Ureter (tissue), 1 donor: ENCODE measurements around the gene LRFN2. TPM values are rescaled to one million over a fixed set of nuclear protein-coding genes. Genes with fewer than 3 reads are reported as not detected.

ENCODE experiments used
- DNase-seq: peaks from one replicate; pipeline ENCODE4 v3.0.0-alpha.2; 2020; ENCODE audit warnings: low spot score
- total RNA-seq: library from RNA; stranded (reverse); gene quantifications from one replicate; pipeline ENCODE4 v1.2.4, GENCODE V29; 2023
- donor health status: DM: yes; HTN: yes; CAD: no.

LRFN2 gene
- total RNA-seq, 1 donor from 2014 or later, result 0.34 TPM

GRCh38 chr6:40378725-40379074, 208.5 kb downstream of the LRFN2 start:
- DNase-seq, result no peak

DNA sequence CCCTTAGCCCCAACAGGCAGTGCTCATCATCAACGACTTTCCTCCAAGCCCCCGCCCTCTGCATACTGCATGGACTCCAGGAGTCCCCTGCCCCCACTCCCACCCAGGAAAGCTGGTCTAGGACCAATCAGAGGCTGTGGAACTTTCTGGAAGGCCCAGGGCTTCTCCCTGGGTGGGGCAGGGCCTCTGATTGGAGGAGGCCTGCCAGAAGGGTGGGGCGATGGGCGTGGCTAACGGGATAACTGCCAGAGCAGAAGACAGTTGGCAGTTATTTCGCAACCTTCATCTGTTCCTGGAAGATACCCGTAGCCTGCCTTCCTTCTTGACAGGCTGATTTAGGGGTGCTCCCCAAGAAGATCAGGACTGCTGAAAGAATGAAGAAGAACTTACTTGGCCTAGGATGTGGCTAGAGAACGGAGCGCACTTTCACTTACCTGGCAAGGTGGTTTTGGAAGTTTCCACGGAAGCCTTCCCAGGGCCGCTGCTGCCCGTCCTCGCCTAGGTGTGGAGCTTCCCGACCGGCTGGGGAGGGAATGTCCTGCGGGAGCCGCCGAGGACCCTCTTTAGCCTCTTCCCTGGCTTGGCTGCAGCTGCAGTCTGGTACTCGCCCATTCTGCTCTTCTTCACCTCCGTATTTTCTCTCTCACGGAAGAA, 209.0 kb downstream of the LRFN2 start:
- peak; percentile 29 for DNase-seq

GRCh38 chr6:40377173-40377806, 209.9 kb downstream of the LRFN2 start:
- DNase-seq, result no peak

DNA sequence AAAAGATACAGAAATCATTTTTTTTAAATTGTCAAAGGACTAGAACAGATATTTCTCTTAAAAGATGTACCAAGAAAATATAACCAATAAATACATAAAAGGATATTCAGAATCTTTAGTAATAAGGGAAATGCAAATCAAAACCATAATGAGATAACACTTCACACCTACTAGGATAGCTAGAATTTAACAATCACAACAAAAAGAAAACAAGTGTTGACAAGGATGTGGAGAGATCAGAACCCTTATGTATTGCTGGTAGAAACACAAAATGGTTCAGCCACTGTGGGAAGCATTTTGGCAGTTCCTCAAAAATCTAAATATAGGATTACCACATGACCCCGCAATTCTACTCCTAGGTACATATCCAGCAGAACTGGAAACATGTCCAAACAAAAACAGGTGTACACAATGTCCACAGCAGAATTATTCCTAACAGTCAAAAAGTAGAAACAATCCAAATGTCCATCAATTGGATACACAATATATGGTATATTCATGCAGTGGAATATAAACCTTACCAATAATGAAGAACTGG, 211.0 kb downstream of the LRFN2 start:
- no peak for DNase-seq

DNA sequence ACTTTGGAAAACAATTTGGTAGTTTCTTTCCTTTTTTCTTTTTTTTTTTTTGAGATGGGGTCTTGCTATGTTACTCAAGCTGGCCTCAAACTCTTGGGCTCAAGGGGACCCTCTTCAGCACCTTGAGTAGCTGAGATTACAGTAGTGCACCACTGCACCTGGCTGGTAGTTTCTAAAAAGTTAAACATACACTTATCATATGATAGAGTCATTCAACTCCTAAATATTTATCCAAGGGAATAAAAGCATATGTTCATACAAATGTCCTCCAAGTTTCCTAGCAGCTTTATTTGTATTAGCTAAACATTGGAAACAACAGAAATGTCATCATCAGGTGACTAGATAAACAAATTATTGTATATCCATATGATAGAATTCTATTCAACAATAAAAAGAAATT, 213.9 kb downstream of the LRFN2 start:
- DNase-seq, result no peak

DNA sequence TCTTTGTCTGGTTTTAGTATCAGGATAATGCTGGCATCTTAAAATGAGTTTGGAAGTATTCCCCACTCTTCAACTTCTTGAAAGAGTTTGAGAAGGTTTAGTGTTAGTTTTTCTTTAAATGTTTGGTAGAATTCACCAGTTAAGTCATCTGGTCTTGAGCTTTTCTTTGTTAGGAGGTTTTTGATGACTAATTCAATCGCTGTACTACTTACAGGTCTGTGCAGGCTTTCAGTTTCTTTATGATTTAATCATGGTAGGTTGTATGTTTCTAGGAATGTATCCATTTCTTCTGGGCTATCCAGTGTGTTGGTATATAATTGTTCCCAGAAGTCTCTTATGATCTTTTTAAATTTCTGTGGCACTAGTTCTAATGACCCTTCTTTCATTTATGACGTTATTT, 215.5 kb downstream of the LRFN2 start:
- DNase-seq, result no peak

GRCh38 chr6:40371095-40371494, 216.1 kb downstream of the LRFN2 start:
- DNase-seq, result no peak

DNA sequence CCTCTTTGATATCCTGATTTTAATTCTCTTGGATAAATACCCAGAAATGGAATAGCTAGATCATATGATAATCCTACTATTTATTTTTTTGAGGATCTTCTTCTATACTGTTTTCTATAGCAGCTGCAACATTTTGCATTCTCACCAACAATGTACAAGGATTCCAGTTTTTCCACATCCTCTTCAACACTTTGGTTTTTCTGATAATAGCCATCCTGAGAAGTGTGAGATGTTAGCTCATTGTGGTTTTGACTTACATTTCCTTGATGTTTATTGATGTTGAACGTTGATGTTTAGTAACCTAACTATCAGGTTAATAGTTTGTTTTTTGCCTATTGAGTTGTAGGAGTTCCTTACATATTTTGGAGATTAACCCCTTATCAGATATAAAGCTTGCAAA, 217.3 kb downstream of the LRFN2 start:
- no peak for DNase-seq

GRCh38 chr6:40369042-40369441, 218.1 kb downstream of the LRFN2 start:
- DNase-seq, result no peak

- DNase-seq, result no peak
These were observed 224.3 kb downstream of the LRFN2 start for GRCh38 chr6:40362859-40363258.

DNA sequence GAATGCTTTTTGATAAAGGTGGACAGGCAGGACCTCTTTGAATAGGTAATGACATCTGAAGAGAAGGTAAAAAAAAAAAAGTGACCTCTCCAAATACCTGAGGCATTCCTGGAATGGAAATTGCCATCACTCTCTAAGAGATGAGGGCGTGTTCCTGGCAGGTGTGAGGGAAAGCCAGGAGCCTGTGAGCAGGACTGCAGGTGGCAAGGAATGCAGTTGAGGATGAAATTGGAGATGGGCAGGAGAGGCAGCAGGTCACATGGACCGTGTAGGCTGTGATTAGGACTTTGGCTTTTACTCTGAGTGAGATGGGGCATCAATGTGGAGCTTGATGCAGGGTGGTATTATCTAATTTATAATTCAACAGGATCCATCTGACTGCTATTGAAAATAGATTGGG, 227.4 kb downstream of the LRFN2 start:
- DNase-seq, result no peak

- DNase-seq, result peak; percentile 27
These were observed 228.4 kb downstream of the LRFN2 start for GRCh38 chr6:40358473-40359460.

- peak; percentile 20 for DNase-seq
These were observed 230.8 kb downstream of the LRFN2 start for GRCh38 chr6:40356242-40356910.

- peak; percentile 29 for DNase-seq
These were observed 231.6 kb downstream of the LRFN2 start for GRCh38 chr6:40355532-40355931.

DNA sequence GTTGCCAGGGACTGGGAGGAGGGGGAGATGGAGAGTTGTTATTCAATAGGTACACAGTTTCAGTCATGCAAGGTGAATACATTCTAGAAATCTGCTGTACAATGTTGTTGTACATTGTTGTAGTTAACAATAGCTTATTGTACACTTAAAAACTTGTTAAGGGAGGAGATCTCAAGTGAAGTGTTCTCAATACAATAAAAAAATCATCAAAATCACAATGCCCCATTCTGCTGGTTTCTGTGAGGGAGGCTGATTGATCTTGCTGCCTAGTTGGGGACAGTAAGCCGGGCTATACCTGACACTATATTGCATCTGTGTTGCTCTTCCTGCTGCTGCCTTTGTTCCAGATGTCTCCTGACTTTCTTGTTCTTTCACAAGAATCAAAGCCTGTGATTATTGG, 232.1 kb downstream of the LRFN2 start:
- DNase-seq, result no peak

- peak; percentile 9 for DNase-seq
These were observed 233.2 kb downstream of the LRFN2 start for GRCh38 chr6:40353967-40354452.

GRCh38 chr6:40353197-40353966, 233.8 kb downstream of the LRFN2 start:
- DNase-seq, result peak; percentile 13

GRCh38 chr6:40352527-40353170, 234.5 kb downstream of the LRFN2 start:
- no peak for DNase-seq

- DNase-seq, result peak; percentile 12
These were observed 235.2 kb downstream of the LRFN2 start for GRCh38 chr6:40352006-40352405.

DNA sequence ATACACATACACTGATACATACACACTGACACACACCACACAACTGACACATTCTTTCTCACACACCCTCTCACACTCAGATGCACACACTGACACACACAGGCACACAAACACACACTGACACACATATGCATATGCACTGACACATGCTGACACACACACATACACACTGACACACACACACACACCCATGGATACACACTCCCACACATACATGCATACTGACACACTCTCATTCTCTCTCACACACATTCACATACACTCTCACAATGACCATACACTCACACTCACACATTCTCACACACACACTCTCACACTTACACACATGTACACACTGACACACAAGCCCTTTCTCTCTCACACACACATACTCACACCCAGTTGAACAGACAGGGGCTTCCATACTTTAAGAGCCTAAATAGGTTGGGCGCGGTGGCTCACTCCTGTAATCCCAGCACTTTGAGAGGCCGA, 236.4 kb downstream of the LRFN2 start:
- peak; percentile 12 for DNase-seq
